VCaP (cell line): Measurements from ENCODE around the gene REG1A.

Experiments
- H3K27ac ChIP-seq: fragments of 450-650 bp; 2 replicates; pipeline ENCODE4 v1.5.1; 2017
- TF ChIP-seq, protein P1 (sequence below): fragments of 450-650 bp; conservative IDR thresholded peaks from 2 replicates; pipeline ENCODE4 v1.5.1; 2017; ENCODE audit warnings: mild to moderate bottlenecking, moderate library complexity

The REG1A gene

DNA sequence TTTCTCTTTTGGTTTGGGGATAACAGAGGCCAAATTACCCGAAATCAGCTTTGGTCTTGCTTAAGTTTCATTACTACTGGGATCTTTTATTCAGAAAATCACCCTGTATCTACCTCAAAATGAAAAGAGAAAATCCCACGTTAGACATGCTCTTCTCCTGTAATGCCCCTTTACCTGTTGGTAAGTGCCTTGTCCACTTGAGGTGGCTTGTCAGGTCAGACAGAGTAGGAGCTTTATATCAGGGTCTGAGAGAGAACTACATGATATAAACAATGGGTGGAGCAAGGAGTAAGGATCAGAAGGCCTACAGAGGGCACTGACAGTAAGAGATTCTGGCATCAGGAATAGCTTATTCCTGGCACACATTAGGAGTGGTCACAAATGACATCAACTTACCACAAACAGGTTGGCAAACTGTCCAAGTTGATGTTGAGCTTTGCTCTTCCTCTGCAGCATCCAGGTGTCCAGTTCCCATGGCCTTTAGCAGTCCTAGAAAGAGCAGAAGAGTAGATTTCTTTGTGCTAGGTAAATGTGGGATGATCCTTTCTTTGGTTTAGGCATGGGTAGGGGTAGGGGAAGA, 32.4 kb upstream of the REG1A start, which contains the start of gene REG1B:
Gene REG1B (minus strand): TSS at position 209 of the 580 bp plus-strand sequence. CDS start 381 bp downstream, outside the sequence.
- TF ChIP-seq, protein P1, sequence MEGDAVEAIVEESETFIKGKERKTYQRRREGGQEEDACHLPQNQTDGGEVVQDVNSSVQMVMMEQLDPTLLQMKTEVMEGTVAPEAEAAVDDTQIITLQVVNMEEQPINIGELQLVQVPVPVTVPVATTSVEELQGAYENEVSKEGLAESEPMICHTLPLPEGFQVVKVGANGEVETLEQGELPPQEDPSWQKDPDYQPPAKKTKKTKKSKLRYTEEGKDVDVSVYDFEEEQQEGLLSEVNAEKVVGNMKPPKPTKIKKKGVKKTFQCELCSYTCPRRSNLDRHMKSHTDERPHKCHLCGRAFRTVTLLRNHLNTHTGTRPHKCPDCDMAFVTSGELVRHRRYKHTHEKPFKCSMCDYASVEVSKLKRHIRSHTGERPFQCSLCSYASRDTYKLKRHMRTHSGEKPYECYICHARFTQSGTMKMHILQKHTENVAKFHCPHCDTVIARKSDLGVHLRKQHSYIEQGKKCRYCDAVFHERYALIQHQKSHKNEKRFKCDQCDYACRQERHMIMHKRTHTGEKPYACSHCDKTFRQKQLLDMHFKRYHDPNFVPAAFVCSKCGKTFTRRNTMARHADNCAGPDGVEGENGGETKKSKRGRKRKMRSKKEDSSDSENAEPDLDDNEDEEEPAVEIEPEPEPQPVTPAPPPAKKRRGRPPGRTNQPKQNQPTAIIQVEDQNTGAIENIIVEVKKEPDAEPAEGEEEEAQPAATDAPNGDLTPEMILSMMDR = no peak
- no peak within 1 kb of the TSS for H3K27ac ChIP-seq

DNA sequence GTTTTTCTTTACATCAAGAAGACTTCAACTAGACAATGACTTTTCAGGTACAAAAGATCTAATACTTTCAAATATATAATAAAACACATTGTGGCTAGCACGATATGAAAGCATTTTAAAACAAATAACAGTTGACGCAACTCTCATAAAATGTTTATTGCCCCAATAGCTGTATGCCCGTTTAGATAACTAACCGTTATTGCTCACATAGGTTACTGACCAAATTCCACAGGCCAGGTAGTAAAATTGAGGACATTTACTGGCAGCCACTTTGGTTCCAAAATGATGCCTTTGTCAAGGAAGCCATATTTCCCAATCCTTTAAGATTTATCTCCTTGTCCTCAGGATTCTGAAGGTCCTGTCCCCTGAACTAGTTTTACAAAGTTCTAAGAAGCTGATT, 29.6 kb upstream of the REG1A start:
- H3K27ac ChIP-seq = no peak overlapping the region
- TF ChIP-seq, protein P1 = no peak

DNA sequence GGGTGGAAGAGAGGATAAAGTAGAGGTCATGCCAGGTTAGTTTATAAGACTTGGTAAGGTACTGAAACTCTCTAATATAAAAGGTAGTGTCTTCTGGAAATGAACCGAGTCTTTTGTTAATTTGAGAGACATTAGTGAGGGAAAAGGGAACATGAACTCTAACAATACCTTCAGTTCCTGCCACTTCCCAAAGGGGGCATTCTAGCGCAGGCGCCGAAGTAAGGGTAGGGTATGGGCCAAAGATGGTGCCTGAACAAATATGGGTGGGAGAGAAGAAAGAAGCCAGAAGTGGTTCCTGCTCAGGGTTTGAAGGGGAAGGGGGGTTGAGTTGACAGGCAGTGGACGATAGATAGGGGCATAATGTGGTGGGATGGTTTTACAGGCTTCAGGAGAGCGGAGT, 22.4 kb upstream of the REG1A start:
- TF ChIP-seq, protein P1 = no peak

DNA sequence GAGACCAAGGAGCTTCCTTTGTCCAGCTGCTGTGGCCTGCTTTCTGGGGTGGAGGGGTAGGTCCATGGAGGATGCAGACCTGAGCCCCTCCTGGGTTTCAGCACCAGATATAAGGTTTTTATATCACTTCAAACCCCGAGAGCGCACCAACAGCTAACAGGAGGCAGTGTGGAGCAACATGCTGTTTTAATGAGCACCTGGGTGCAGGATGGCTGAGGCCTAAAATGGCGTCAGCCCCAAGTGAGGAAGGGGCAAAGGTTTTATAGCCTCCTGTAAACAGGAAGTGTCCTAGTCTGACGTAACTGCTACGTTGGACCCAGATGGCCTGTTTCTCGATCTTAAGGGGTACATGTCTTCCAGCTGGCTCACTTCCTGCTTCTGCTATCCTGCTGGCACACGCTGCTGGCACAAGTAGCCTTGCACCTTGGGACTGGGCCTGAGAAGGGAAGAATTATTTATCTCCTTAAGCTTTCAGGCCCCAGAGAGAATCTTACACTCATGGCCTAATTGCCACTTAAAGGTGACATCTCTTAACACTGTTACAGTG, 21.1 kb upstream of the REG1A start:
- TF ChIP-seq, protein P1 = no peak

More for the DNA sequence above, 22.4 kb upstream of the REG1A start:
- no peak overlapping the region for H3K27ac ChIP-seq

DNA sequence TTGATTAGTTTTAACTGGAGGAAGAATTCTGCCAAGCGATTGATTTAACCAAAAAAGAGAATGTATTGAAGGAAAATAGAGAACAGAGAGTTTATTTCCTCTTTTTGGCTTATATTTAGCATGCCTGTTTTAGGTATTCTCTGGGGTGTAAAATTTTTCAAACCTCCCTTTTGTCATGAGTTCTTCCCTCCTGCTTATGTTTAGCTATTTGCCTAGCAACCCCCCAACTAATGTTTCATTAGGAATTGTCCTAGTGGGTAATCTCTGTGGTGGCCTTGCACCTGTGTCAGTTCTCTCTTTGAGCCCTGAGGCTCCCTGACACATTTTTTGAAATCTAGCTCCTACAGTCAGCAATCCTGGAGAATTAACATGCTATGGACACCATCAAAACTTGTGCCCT, 20.0 kb upstream of the REG1A start:
- TF ChIP-seq, protein P1 = no peak
- no peak overlapping the region for H3K27ac ChIP-seq

More for the DNA sequence above, 21.1 kb upstream of the REG1A start:
- H3K27ac ChIP-seq = no peak overlapping the region

DNA sequence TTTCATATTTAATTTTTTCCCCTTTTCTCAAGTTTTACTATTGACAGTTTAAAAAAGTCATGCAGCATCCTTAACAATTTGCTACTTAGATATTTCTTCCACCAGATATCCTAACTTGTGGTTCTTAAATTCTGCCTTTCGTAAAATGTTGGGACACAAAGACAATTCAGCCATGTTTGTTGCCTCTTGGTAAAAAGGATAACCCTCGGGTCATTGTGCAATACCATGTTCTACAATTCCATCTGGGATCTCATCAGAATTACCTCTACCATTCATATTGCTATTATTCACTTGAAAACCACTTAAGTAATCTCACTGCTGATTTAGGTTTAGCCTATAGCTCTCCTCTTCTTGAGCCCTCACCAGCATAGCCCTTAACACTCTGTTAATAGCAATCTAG, 19.3 kb upstream of the REG1A start:
- no peak overlapping the region for H3K27ac ChIP-seq
- TF ChIP-seq, protein P1 = no peak

DNA sequence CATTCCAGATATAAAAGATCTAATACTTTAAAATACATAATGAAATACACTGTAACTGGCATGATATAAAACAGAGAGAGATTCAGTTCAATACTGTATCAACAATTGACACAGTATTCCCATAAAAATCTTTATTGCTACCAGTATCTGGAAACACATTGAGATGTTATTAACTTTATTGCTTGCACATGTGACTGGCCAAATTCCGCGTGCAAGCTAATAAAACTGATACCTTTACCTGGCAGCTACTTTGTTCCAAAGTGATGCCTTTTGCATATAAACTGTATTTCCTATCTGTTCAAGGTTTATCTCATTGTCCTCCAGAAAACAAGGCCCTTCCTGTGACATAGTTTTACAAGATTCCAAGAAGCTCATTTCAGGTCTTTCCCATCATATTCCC, 17.1 kb upstream of the REG1A start:
- TF ChIP-seq, protein P1 = no peak
- H3K27ac ChIP-seq = no peak overlapping the region
